ENCODE results near the gene ARHGEF28.

Gene ARHGEF28

GRCh38 chr5:73623060-73623459 is 2.9 kb upstream of the ARHGEF28 start:
- H3K79me2 ChIP-seq (ENCODE audit: control insufficient read depth, low read length), result no peaks in the 10 kb centered on the region
- H3K9me2 ChIP-seq (replicated peaks; ENCODE audit: control insufficient read depth, low read length), result no peaks in the 10 kb centered on the region
- no peak overlapping the region for H3K4me3 ChIP-seq (ENCODE audit: low read length)
- no peaks in the 10 kb centered on the region for H3K4me1 ChIP-seq (ENCODE audit: control insufficient read depth, low read length)
- no peaks in the 10 kb centered on the region for H3F3A ChIP-seq (ENCODE audit: control insufficient read depth, insufficient read depth)
- H3K9me3 ChIP-seq (ENCODE audit: control insufficient read depth, insufficient read depth, low read length), result no peaks in the 10 kb centered on the region
- H3K36me3 ChIP-seq (ENCODE audit: control insufficient read depth, low read length), result no peaks in the 10 kb centered on the region
- TF ChIP-seq CTCF (IDR thresholded peaks at IDR 0.05; ENCODE audit: low read depth, low read length, poor library complexity, severe bottlenecking) (no peak), EZH2phosphoT487 (IDR thresholded peaks at IDR 0.05; ENCODE audit: borderline replicate concordance, low read length) (no peak)
- H3K27ac ChIP-seq (ENCODE audit: low read depth, low read length), result no peak overlapping the region
- no peak overlapping the region for H3K4me2 ChIP-seq (ENCODE audit: low read length)
- peaks cover 28% of the 10 kb centered on the region for H3K27me3 ChIP-seq (ENCODE audit: control insufficient read depth, low read length)
- no peaks in the 10 kb centered on the region for H4K20me1 ChIP-seq (ENCODE audit: control insufficient read depth, insufficient read depth, low read depth, low read length)

GRCh38 chr5:73623901-73624404 is 2.0 kb upstream of the ARHGEF28 start:
- Histone ChIP-seq H3K36me3 (ENCODE audit: control insufficient read depth, low read length) (no peaks in the 10 kb centered on the region), H4K20me1 (ENCODE audit: control insufficient read depth, insufficient read depth, low read depth, low read length) (no peaks in the 10 kb centered on the region), H3K9me3 (ENCODE audit: control insufficient read depth, insufficient read depth, low read length) (no peaks in the 10 kb centered on the region), H3K27ac (ENCODE audit: low read depth, low read length) (no peak overlapping the region), H3F3A (ENCODE audit: control insufficient read depth, insufficient read depth) (no peaks in the 10 kb centered on the region), H3K4me3 (ENCODE audit: low read length) (no peak overlapping the region), H3K4me2 (ENCODE audit: low read length) (no peak overlapping the region), H3K4me1 (ENCODE audit: control insufficient read depth, low read length) (no peaks in the 10 kb centered on the region), H3K27me3 (ENCODE audit: control insufficient read depth, low read length) (peaks cover 35% of the 10 kb centered on the region), H3K9me2 (replicated peaks; ENCODE audit: control insufficient read depth, low read length) (no peaks in the 10 kb centered on the region), H3K79me2 (ENCODE audit: control insufficient read depth, low read length) (no peaks in the 10 kb centered on the region)
- TF ChIP-seq EZH2phosphoT487 (IDR thresholded peaks at IDR 0.05; ENCODE audit: borderline replicate concordance, low read length), result no peak
- no peak for TF ChIP-seq CTCF (IDR thresholded peaks at IDR 0.05; ENCODE audit: low read depth, low read length, poor library complexity, severe bottlenecking)

- H3K4me3 ChIP-seq (ENCODE audit: low read length), result no peak overlapping the region
- H3K4me2 ChIP-seq (ENCODE audit: low read length), result no peak overlapping the region
These were observed 1.1 kb upstream of the ARHGEF28 start for GRCh38 chr5:73624888-73625287.

More at GRCh38 chr5:73624888-73625287, 1.1 kb upstream of the ARHGEF28 start:
- no peaks in the 10 kb centered on the region for H3K4me1 ChIP-seq (ENCODE audit: control insufficient read depth, low read length)
- no peaks in the 10 kb centered on the region for H3K79me2 ChIP-seq (ENCODE audit: control insufficient read depth, low read length)
- H4K20me1 ChIP-seq (ENCODE audit: control insufficient read depth, insufficient read depth, low read depth, low read length), result no peaks in the 10 kb centered on the region
- H3K9me3 ChIP-seq (ENCODE audit: control insufficient read depth, insufficient read depth, low read length), result no peaks in the 10 kb centered on the region
- H3F3A ChIP-seq (ENCODE audit: control insufficient read depth, insufficient read depth), result no peaks in the 10 kb centered on the region
- no peaks in the 10 kb centered on the region for H3K36me3 ChIP-seq (ENCODE audit: control insufficient read depth, low read length)
- H3K27ac ChIP-seq (ENCODE audit: low read depth, low read length), result no peak overlapping the region
- no peak for TF ChIP-seq EZH2phosphoT487 (IDR thresholded peaks at IDR 0.05; ENCODE audit: borderline replicate concordance, low read length)
- TF ChIP-seq CTCF (IDR thresholded peaks at IDR 0.05; ENCODE audit: low read depth, low read length, poor library complexity, severe bottlenecking), result no peak
- no peaks in the 10 kb centered on the region for H3K9me2 ChIP-seq (replicated peaks; ENCODE audit: control insufficient read depth, low read length)
- peaks cover 31% of the 10 kb centered on the region for H3K27me3 ChIP-seq (ENCODE audit: control insufficient read depth, low read length)

All from DOHH2 (cell line).